Muscle layer of colon (tissue), 2 donors: ENCODE data around the gene UBFD1.

Experiments
- H3K27ac ChIP-seq: one replicate; pipeline ENCODE4 v1.7.0; 2013; ENCODE audit warnings: low read depth, mild to moderate bottlenecking, low read length, moderate library complexity
- H3K27me3 ChIP-seq, 2 donors: one replicate each; pipeline ENCODE4 v1.7.0; 2013; ENCODE audit warnings: low read length in 2 of 2, mild to moderate bottlenecking in 2 of 2; ENCODE audit not compliant: insufficient read depth in 2 of 2, control insufficient read depth in 1 of 2
- H3K36me3 ChIP-seq: one replicate; pipeline ENCODE4 v1.7.0; 2013; ENCODE audit warnings: mild to moderate bottlenecking, low read length; ENCODE audit not compliant: insufficient read depth
- H3K4me1 ChIP-seq: one replicate; pipeline ENCODE4 v1.7.0; 2013; ENCODE audit warnings: mild to moderate bottlenecking, low read length; ENCODE audit not compliant: insufficient read depth
- H3K4me3 ChIP-seq, 2 donors: one replicate each; pipeline ENCODE4 v1.7.0; 2013; ENCODE audit warnings: low read length in 2 of 2, low read depth in 1 of 2, mild to moderate bottlenecking in 1 of 2, moderate library complexity in 1 of 2
- H3K9ac ChIP-seq: one replicate; pipeline ENCODE4 v1.7.0; 2013; ENCODE audit warnings: low read length
- H3K9me3 ChIP-seq: one replicate; pipeline ENCODE4 v1.7.0; 2013; ENCODE audit warnings: mild to moderate bottlenecking, low read length
- donor health status: abdominal sarcoma.
- donor health status: Adenocarcinoma of cecum.

The UBFD1 gene

GRCh38 chr16:23516366-23517137, 41.0 kb upstream of the UBFD1 start:
- H3K4me1 ChIP-seq, result no peaks in the 10 kb centered on the region
- no peak overlapping the region for H3K4me3 ChIP-seq
- peaks cover 7% of the 10 kb centered on the region for H3K36me3 ChIP-seq
- no peaks in the 10 kb centered on the region for H3K27me3 ChIP-seq
- H3K9ac ChIP-seq, result no peak overlapping the region
- no peaks in the 10 kb centered on the region for H3K9me3 ChIP-seq
- no peak overlapping the region for H3K27ac ChIP-seq

DNA sequence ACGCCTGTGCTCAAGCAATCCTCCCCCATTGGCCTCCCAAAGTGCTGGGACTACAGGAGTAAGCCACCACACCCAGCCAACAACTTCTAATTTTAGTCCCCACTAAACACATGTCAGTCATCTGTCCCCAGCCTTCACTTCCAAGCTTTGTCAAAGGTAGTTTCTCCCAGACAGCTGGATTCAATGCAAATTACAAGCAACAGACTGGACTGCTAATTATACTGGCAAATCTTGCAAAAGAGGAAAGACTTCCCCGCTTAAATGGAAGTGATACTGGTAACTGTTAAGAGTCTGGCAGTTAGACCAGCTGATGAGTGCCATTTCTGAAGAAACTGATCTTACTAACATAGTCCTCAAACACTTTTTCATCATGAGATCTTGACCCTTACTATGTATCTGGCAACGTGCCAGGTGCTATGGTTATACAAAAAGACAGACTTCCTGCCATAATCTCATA, 39.1 kb upstream of the UBFD1 start:
- Histone ChIP-seq H3K4me1 (no peaks in the 10 kb centered on the region), H3K4me3 (no peak overlapping the region), H3K9ac (no peak overlapping the region), H3K27me3 (no peaks in the 10 kb centered on the region), H3K36me3 (peaks cover 18% of the 10 kb centered on the region), H3K27ac (no peak overlapping the region), H3K9me3 (no peaks in the 10 kb centered on the region)

DNA sequence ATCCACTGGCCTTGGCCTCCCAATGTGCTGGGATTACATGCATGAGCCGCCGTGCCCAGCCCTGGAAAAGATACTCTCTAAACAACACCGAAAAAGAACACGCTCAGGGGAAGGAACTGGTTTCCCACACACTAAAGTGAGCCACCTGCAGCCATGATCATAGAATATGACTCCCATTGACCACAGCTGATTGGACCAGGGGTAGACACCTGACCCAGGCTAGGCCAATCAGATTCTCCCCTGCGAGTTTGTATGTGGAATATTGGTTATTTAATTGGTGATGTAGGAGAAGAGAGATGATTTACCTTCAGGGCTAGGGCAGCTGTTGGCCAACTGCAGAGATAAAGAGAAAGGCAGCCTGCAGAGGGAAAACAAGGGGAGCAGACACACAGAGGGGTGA, 38.2 kb upstream of the UBFD1 start:
- Histone ChIP-seq H3K9me3 (no peaks in the 10 kb centered on the region), H3K4me1 (no peaks in the 10 kb centered on the region), H3K9ac (no peak overlapping the region), H3K4me3 (no peak overlapping the region), H3K36me3 (peaks cover 26% of the 10 kb centered on the region), H3K27ac (no peak overlapping the region), H3K27me3 (no peaks in the 10 kb centered on the region)

DNA sequence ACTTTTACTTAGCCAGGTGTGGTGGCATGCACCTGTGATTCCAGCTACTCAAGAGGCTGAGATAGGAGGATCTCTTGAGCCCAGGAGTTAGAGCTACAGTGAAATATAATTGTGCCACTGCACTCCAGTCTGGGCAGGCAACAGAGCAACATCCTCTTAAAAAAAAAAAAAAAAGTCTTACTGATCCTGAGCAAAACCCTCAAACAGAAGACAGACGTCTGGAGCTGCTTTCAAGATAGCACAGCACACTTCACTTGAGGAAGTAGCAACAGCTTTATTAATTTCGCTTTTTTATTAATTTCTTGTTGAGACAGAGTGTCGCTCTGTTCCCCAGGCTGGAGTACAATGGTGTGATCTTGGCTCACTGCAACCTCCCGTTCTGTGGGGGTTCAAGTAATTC, 37.0 kb upstream of the UBFD1 start:
- Histone ChIP-seq H3K36me3 (peaks cover 34% of the 10 kb centered on the region), H3K9ac (no peak overlapping the region), H3K27ac (no peak overlapping the region), H3K4me3 (no peak overlapping the region), H3K9me3 (no peaks in the 10 kb centered on the region), H3K4me1 (no peaks in the 10 kb centered on the region), H3K27me3 (no peaks in the 10 kb centered on the region)

DNA sequence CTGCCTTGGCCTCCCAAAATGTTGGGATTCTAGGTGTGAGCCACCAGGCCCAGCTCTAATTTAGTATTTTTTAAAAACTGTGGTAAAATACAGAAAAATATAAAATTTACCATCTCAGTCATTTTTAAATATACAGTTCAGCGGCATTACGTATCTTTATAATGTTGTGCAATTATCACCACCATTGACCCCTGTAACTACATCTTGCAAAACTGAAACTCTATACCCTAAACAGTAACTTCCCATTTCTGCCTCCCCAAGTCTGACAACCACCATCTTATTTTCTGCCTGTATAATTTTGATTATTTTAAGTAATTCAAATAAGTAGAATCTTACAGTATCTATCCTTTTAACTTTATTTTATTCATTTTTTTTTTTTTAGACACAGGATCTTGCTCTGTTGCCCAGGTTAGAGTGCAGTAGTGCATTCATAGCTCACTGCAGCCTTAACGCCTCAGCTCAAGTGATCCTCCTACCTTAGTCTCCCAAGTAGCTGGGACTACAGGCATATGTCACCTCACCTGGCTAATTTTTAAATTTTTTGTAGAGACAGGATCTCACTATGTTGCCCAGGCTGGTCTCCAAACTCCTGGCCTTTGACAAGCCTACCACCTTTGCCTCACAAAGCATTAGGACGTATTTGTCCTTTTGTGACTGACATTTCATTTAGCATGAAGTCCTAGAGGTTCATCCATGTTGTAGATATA, 36.3 kb upstream of the UBFD1 start:
- Histone ChIP-seq H3K27me3 (no peaks in the 10 kb centered on the region), H3K4me1 (no peaks in the 10 kb centered on the region), H3K36me3 (peaks cover 34% of the 10 kb centered on the region), H3K9me3 (no peaks in the 10 kb centered on the region), H3K27ac (no peak overlapping the region), H3K9ac (no peak overlapping the region), H3K4me3 (no peak overlapping the region)

DNA sequence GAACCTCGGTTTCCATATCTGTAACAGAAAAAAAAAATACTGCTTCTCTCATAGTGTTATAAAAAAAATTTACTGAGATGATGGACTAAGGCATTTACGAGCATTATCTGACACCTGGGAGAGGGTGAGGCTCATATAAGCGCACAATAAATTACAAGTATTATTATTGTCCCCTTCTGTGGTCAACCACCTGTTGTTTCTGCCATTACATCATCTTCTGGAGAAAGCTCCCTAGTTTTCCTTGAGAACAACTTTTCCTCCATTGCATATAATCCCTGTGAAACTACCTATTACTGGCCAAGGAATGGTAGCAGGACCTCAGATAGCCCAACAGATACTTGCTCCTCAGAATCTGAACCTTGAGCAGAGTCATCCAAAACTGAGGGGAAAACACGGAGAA, 35.6 kb upstream of the UBFD1 start:
- no peaks in the 10 kb centered on the region for H3K4me1 ChIP-seq
- H3K36me3 ChIP-seq, result peaks cover 34% of the 10 kb centered on the region
- H3K9ac ChIP-seq, result no peak overlapping the region
- H3K9me3 ChIP-seq, result no peaks in the 10 kb centered on the region
- no peaks in the 10 kb centered on the region for H3K27me3 ChIP-seq
- H3K27ac ChIP-seq, result no peak overlapping the region
- no peak overlapping the region for H3K4me3 ChIP-seq

GRCh38 chr16:23523321-23523720, 34.2 kb upstream of the UBFD1 start:
- peaks cover 36% of the 10 kb centered on the region for H3K36me3 ChIP-seq
- H3K4me3 ChIP-seq, result no peak overlapping the region
- H3K27me3 ChIP-seq, result no peaks in the 10 kb centered on the region
- H3K9me3 ChIP-seq, result no peaks in the 10 kb centered on the region
- no peak overlapping the region for H3K27ac ChIP-seq
- H3K9ac ChIP-seq, result no peak overlapping the region
- H3K4me1 ChIP-seq, result no peaks in the 10 kb centered on the region

DNA sequence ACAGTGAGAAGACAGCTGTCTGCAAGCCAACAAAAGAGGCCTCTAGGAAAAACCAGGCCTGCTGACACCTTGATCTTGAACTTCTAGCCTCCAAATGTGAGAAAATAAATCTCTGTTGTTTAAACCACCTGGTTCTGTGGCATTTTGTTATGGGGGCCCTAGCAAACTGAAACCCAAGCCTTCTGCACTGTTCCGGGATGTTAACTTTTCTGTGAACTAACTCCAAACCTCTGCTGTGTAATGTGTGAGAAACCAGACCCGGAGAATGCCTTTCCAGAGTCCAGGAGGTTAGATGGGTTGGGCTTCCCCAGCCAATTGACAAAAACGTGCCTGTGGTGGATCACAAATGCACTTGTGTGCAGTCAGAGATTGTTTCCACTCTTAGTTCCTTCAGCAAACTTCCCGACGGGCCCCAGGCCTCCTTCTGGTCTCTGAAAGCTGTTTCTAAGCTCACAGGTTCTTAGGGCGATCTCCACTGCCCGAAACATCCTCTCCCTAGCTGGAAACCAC, 33.6 kb upstream of the UBFD1 start:
- H3K9me3 ChIP-seq, result no peaks in the 10 kb centered on the region
- H3K9ac ChIP-seq, result no peak overlapping the region
- no peaks in the 10 kb centered on the region for H3K4me1 ChIP-seq
- peaks cover 42% of the 10 kb centered on the region for H3K36me3 ChIP-seq
- no peak overlapping the region for H3K27ac ChIP-seq
- H3K27me3 ChIP-seq, result no peaks in the 10 kb centered on the region
- H3K4me3 ChIP-seq, result no peak overlapping the region

DNA sequence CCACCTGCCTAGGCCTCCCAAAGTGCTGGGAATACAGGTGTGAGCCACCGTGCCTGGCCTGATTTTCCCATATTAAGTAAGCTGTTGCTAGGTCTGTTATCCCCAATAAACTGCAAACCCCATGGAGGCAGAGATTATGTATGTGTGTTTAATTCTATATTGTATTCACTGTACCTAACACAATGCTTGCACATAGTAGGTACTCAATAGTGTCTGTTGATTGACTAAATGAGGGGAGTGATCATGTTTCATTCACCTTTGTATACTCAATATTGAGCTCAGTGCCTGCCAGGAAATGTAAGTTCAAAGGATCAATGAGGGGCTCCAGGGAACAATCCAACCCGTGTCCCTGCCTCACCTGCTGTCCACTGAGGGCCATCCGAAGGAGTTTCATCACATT, 32.6 kb upstream of the UBFD1 start:
- Histone ChIP-seq H3K4me1 (no peaks in the 10 kb centered on the region), H3K9ac (no peak overlapping the region), H3K4me3 (no peak overlapping the region), H3K27ac (no peak overlapping the region), H3K9me3 (no peaks in the 10 kb centered on the region), H3K27me3 (no peaks in the 10 kb centered on the region), H3K36me3 (peaks cover 45% of the 10 kb centered on the region)

DNA sequence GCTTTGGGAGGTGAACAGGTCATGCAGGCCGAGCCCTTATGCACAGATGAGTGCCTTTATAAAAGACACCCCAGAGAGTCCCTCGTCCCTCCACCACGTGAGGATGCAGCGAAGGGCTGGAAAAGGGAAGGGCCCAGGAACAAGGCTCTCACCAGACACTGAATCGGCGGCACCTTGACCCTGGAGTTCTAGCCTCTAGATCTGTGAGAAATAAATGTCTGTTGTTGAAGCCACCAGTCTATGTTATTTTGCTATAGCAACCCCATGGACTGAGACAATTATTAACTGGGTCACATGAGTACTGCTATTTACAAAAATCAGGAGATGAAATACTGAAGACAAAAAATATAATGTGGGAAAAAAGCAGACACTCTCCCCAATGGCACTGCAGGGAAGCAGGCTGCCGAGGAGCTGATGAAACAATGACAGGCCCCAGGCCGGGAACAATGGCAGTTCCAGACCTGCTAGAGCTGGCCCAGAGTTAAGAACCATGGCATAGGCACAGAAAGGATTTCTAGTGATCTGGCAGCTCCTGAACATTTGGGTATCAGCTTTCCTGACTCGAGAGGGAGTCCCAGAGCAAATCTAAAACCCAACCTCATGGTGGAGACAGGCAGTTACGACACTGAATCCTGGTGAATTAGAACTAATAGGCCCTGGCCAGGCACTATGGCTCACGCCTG, 29.4 kb upstream of the UBFD1 start:
- H3K36me3 ChIP-seq, result peaks cover 54% of the 10 kb centered on the region
- H3K4me3 ChIP-seq, result no peak overlapping the region
- no peaks in the 10 kb centered on the region for H3K4me1 ChIP-seq
- no peak overlapping the region for H3K27ac ChIP-seq
- H3K9ac ChIP-seq, result no peak overlapping the region
- no peaks in the 10 kb centered on the region for H3K27me3 ChIP-seq
- no peaks in the 10 kb centered on the region for H3K9me3 ChIP-seq

DNA sequence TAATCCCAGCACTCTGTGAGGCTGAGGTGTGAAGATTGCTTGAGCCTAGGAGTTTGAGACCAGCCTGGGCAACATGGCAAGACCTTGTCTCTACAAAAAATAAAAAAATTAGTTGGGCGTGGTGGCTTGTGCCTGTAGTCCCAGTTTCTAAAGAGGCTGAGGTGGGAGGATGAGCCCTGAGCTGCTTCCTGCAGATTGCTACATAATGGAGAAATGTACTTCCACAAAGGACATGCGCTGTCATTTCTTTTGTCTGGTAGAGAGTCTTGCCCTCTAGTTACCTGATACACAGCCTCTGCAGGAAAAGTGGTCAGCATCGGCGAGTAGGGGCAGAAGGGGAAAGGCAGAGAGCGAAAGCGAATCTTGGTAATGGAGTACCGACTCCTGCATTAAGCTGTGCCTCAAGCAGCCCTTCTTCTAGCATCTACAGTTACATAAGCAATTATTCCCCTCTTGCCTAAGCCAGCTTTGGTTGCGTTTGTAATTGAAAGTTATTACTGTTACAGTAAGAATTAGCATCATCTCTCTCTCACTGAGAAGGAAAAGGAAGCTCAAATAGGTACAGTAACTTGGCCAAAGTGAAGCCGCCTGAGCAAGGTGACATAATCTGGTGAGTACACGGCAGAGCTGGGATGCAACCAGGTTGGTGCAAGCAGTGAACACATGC, 28.8 kb upstream of the UBFD1 start:
- no peaks in the 10 kb centered on the region for H3K27me3 ChIP-seq
- H3K27ac ChIP-seq, result no peak overlapping the region
- peaks cover 50% of the 10 kb centered on the region for H3K36me3 ChIP-seq

More for the DNA sequence above, 28.8 kb upstream of the UBFD1 start:
- no peaks in the 10 kb centered on the region for H3K4me1 ChIP-seq
- no peaks in the 10 kb centered on the region for H3K9me3 ChIP-seq
- H3K9ac ChIP-seq, result no peak overlapping the region
- no peak overlapping the region for H3K4me3 ChIP-seq
